Posterior vena cava (tissue), 2 donors: ENCODE results near the gene OR52A5. TPM values are rescaled to one million over a fixed set of nuclear protein-coding genes. Genes with fewer than 3 reads are reported as not detected.
"Not testable (repeated sequence)": the region's sequence is repeated elsewhere in the genome, so short reads cannot be mapped to it uniquely, and the experiment has no call there.

Source experiments
- DNase-seq: peaks from one replicate; pipeline ENCODE4 v3.0.0-alpha.2; 2020; ENCODE audit warnings: low spot score
- intact Hi-C, 2 donors: fragments of 100-400 bp; cut with DNase I; formaldehyde crosslinking; loops; one replicate each; pipeline versions ENCODE4 v1.14.1 to v1.14.2; 2022 to 2023
- long read RNA-seq, 2 donors: library from polyadenylated mRNA; unstranded; transcript quantifications; one replicate each; pipeline ENCODE4 v2.0.0, GENCODE V29; 2020 to 2021
- total RNA-seq, 2 donors: library from RNA; stranded (reverse); fragmentation: NEBNext Ultra II Directional; extraction: Animal tissue kit (Norgen Biotek cat#: 25700); gene quantifications; one replicate each; pipeline ENCODE4 v1.2.1, GENCODE V29; 2021
- donor health status: DM: yes; HTN: yes; CAD: no.
- donor health status: DM: yes; HTN: yes; CAD: no.

Gene OR52A5
- total RNA-seq = not detected
- long read RNA-seq, donor 1 = 0 reads
- long read RNA-seq, donor 2 = 0 reads

- intact Hi-C loops = no loop called here
- no peak for DNase-seq
Observed at GRCh38 chr11:5137996-5138395, at the start of gene OR52A5. Gene OR52A5 (minus strand): TSS chr11:5138356. CDS start chr11:5132642, 5,714 bp downstream.

DNA sequence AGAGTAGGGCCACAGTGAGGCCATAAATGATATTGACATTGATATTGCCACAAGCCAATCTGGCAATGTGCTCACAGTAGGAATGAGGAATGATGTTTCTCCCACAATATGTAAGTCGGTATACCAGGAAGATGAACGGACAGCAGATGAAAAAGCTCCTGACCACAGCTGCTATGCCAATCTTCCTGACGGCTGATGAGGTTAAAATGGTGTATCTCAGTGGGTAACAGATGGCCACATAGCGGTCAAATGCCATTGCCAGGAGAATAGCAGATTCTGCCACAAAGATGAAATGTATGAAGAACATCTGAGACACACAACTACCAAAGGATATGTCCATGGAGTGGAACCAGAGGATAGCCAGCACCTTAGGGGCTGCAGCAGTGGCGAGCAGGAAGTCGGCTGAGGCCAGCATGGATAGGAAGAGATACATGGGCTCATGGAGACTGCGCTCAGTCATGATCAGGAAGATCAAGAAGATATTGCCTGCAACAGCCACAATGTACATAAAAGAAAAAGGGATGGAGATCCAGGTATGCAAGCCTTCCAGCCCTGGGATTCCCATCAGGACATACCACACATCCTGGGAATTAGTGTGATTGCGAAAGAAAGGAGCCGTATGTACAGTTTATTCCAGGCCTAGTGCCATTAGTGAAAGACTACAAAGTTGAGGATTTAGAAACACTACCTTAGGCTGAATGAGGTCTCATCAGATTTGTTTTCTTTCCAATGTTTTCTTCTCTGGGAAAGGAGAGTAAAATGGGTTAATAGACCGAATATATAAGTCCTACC lies 40.1 kb upstream of the OR52A5 start:
- DNase-seq = no peak

GRCh38 chr11:5174934-5175333 lies 36.8 kb upstream of the OR52A5 start:
- intact Hi-C loops = no loop called here
- no peak for DNase-seq

More for the DNA sequence above, 40.1 kb upstream of the OR52A5 start:
- intact Hi-C loops = no loop called here

DNA sequence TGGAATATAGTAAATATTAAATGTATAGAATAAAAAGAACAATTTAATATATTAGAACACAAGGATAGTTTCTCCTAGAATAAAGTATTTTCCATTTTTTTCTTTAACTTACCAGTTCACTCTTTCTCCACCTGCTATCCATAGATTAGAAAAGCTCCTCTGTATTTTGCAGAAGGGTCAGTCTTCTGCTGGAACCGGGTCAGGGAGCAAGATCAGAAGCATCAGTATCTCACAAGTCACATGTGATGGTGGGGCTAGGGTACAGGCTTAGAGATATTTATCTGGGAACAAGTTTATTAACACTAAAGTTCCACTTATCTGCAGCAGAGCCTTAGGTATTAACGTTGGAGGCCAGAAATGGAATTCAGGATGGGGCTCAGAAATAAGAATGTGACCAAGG lies 33.7 kb upstream of the OR52A5 start:
- intact Hi-C loops = no loop called here

DNA sequence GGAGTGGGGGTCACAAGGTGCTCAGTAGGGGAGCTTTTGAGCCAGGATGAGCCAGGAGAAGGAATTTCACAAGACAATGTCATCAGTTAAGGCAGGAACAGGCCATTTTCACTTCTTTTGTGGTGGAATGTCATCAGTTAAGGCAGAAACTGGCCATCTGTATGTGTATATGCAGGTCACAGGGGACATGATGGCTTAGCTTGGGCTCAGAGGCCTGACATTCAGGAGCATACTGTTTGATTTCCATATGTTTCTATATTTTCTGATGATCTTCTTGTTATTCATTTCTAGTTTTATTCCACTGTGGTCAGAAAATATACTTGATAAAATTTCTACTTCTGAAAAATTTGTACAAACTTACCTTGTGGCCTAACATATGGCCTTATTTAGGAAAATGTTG lies 27.7 kb upstream of the OR52A5 start:
- DNase-seq, intact Hi-C loops: not testable (repeated sequence)

More for the DNA sequence above, 33.7 kb upstream of the OR52A5 start:
- no peak for DNase-seq

GRCh38 chr11:5164807-5165206 lies 26.7 kb upstream of the OR52A5 start:
- intact Hi-C loops, DNase-seq: not testable (repeated sequence)

DNA sequence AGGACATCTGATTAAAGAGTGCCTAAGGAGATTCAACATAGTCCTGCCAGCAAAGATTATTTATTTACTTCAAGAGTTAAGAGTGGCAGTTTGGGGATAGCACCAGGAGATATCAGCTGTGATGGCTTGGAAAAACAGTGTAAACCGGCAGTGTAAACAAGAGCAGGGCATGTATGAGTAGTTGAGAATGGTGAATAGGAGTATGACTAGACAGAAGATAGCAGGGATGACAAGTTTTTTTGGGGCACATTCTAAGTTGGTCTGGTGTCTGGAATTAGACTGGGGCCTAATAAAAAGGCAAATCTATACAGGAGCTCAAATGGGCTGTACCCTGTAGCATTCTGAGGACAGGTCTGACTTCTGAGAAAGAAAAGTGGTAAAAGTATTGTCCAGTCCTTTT lies 22.9 kb upstream of the OR52A5 start:
- DNase-seq, intact Hi-C loops: not testable (repeated sequence)

DNA sequence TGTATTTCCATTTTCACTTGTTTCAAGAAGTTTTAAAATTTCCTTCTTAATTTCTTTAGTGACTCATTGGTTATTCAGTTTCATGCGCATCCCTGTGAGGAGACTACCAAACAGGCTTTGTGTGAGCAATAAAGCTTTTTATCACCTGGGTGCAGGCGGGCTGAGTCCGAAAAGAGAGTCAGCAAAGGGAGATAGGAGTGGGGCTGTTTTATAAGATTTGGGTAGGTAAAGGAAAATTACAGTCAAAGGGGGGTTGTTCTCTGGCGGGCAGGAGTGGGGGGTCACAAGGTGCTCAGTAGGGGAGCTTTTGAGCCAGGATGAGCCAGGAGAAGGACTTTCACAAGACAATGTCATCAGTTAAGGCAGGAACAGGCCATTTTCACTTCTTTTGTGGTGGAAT lies 22.1 kb upstream of the OR52A5 start:
- intact Hi-C loops, DNase-seq: not testable (repeated sequence)

DNA sequence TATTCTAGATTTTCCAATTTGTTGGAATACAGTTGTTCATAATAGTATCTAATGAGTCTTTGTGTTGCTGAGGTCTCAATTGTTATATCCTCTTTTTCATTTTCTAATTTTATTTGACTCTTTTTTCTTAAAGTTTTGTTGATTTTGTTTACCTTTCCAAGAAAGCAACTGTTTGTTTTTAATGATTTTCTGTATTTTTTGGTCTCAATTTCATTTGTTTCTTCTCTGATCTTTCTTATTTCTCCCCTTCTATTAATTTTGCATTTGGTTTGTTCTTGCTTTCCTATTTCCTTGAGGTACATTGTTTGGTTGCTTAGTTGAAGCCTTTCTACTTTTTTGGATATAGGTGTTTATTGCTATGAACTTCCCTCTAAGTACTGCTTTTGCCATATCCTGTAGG lies 21.6 kb upstream of the OR52A5 start:
- intact Hi-C loops = no loop called here

DNA sequence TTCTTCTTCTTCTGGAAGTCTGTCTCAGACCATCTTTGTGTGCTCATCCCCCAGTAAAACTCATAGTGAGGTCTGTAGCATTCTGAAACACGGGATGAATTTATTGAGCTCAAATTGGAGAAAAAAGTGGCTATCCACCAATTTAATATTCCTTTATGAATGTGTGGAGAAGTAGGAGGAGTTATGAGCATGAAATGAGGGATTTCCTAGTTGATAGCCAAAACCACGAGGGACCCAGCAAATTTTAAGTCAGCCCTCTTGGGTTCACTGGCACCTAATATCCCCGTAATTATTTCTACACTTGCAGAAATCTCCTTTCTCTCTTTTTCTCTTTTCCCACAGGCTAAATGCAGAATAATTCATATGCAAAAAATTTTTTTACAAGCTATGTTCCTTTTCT lies 16.5 kb upstream of the OR52A5 start, which contains the start of gene OR52A1:
TSS of gene OR52A1 (minus strand) at position 101 of the 400 bp plus-strand sequence. CDS start 2,388 bp downstream, outside the sequence.
- no peak for DNase-seq
- intact Hi-C loops = no loop called here

More for the DNA sequence above, 21.6 kb upstream of the OR52A5 start:
- DNase-seq = no peak

- no peak for DNase-seq
- intact Hi-C loops = no loop called here
Observed at GRCh38 chr11:5153574-5154431, 15.6 kb upstream of the OR52A5 start.

GRCh38 chr11:5151713-5152153 lies 13.6 kb upstream of the OR52A5 start:
- intact Hi-C loops = no loop called here
- DNase-seq = no peak

DNA sequence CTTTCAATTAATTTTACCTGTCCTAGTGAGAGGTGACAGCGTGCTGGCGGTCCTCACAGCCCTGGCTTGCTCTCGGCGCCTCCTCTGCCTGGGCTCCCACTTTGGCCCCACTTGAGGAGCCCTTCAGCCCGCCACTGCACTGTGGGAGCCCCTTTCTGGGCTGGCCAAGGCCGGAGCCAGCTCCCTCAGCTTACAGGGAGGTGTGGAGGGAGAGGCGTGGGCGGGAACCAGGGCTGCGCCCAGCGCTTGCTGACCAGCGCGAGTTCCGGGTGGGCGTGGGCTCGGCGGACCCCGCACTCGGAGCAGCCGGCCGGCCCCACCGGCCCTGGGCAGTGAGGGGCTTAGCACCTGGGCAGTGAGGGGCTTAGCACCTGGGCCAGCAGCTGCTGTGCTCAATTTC lies 6.0 kb upstream of the OR52A5 start:
- intact Hi-C loops, DNase-seq: not testable (repeated sequence)

- no peak for DNase-seq
- intact Hi-C loops = no loop called here
Observed at GRCh38 chr11:5137014-5137413, 1.1 kb downstream of the OR52A5 start.

- DNase-seq = no peak
- intact Hi-C loops = no loop called here
Observed at GRCh38 chr11:5136261-5136660, 1.9 kb downstream of the OR52A5 start.

DNA sequence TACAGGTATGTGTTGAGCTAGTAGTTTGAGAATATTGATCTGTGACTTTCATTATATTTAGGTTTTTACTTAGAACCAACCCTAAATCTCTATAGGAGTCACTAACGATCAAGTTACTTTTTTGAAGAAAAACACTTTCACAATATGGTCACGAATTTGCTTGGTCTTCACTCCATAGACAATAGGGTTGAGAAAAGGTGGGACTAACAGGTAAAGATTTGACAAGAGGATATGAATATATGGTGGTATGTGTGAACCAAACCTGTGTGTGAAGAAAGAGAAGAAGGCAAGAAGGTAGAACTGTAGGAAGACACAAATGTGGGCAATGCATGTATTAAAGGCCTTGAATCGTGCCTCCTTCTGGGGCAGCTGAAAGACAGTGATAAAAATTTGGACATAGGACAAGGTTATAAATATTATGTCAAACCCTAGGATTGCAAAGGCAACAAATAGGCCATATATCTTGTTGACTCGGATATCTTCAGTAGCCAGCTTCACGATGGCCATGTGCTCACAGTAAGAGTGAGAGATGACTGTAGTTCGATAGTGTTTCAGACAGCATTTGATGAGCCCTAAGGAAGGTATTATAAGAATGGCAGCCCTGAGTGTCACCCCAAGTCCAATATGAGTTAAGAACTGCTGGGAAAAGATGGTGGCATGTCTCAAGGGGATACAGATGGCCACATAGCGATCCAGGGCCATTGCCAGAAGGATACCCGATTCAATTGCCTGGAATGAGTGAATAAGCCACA lies 6.4 kb downstream of the OR52A5 start:
- DNase-seq = no peak
- intact Hi-C loops = no loop called here

DNA sequence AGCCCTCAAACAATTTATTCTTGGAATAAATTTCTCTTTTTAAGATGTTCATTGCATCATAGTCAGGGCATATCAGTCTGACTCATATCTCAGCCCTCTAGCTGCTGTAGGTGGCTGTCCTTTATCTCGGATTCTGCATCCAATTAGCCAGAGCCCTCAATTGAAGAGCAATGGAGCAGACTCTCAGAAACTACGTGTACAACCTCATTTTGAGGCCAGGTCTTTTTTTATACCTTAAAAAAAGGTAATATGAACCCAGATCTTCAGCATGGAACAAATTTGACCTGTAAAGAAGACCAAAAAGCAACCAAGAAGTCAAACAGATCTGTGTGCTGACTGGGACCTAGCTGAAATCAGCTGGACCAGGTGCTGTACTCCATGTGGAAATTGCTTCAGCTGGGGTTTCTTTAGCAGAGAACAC lies 8.7 kb downstream of the OR52A5 start:
- intact Hi-C loops = no loop called here
- DNase-seq = no peak

DNA sequence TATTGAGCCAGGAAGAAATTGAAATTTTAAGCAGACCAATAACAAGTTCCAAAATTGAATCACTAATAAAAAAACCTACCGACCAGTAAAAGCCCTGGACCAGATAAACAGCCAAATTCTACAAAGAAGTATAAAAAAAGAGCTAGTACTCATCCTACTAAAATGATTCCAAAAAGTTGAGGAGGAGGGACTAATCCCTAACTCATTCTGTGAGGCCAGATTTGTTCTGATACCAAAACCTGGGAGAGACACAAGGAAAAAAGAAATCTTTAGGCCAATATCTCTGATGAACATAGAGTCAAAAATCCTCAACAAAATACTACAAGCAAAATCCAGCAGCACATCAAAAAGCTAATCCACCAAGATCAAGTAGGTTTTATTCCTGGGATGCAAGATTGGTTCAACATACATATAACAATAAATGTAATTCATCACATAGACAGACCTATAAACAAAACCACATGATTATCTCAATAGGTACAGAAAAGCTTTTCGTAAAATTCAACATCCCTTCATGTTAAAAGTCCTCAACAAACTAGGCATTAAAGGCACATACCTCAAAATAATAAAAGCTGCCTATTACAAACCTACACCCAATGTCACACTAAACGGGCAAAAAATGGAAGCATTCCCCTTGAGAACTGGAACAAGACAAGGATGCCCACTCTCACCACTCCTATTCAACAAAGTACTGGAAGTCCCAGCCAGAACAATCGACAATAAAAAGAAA lies 13.1 kb downstream of the OR52A5 start:
- no peak for DNase-seq
- intact Hi-C loops = no loop called here
